ENCODE measurements around the gene ZNF197. TPM values are rescaled to one million over a fixed set of nuclear protein-coding genes. Genes with fewer than 3 reads are reported as not detected.

The ZNF197 gene
- total and polyA plus RNA-seq, 2 of the 4 experiments (the other 2 are of a cell fraction), result 5.0 to 14.9 TPM

GRCh38 chr3:44628716-44629115 is 3.9 kb downstream of the ZNF197 start:
- no peak overlapping the region for H4K5ac ChIP-seq (ENCODE audit: low read depth, low read length)
- no peaks in the 10 kb centered on the region for H3K9me3 ChIP-seq (ENCODE audit: control insufficient read depth, insufficient read depth, low read length)
- no peak overlapping the region for H2BK20ac ChIP-seq (ENCODE audit: low read depth, low read length)
- no peaks in the 10 kb centered on the region; the same call in 1 of the 2 replicates for H4K20me1 ChIP-seq (ENCODE audit: insufficient read depth, low read length)
- no peak overlapping the region for H2BK5ac ChIP-seq (ENCODE audit: low read depth, low read length, poor library complexity, severe bottlenecking)
- H3K9ac ChIP-seq (ENCODE audit: low read depth, low read length), result no peak overlapping the region
- H2BK15ac ChIP-seq (ENCODE audit: low read depth, low read length), result no peak overlapping the region
- H3K23ac ChIP-seq (ENCODE audit: low read depth, low read length), result no peak overlapping the region
- H2AK9ac ChIP-seq (replicated peaks; ENCODE audit: low read depth, low read length, poor library complexity), result no peak overlapping the region
- CTCF ChIA-PET, result no interaction called here
- no peak overlapping the region for H3K27ac ChIP-seq (ENCODE audit: insufficient read depth, low read length)
- intact Hi-C loops (cut with micrococcal nuclease), result loop anchor here (10.0 kb wide), 1 partner anchor 154 kb away; the partner anchor contains the start of gene ZNF445
- H3K4ac ChIP-seq (ENCODE audit: low read depth, low read length), result no peak overlapping the region
- no CpG with 5 or more reads among the region's 2 CpGs for WGBS, 2 experiments (ENCODE audit: extremely low coverage in 2 of 2, insufficient read length in 1 of 2)
- no peaks in the 10 kb centered on the region for H3K4me1 ChIP-seq (ENCODE audit: control insufficient read depth, insufficient read depth, low read length)
- no peak overlapping the region for H4K91ac ChIP-seq (ENCODE audit: insufficient read depth, low read depth, low read length)
- no peaks in the 10 kb centered on the region; the same call in 1 of the 2 replicates for H3K9me1 ChIP-seq (ENCODE audit: insufficient read depth, low read length)
- H4K8ac ChIP-seq (ENCODE audit: low read depth in 2 of 2, low read length in 2 of 2), result no peak overlapping the region
- no peak overlapping the region for H2BK120ac ChIP-seq (ENCODE audit: low read depth, low read length)
- H2AFZ ChIP-seq (replicated peaks; ENCODE audit: low read length, poor library complexity), result no peak overlapping the region
- TF ChIP-seq MXI1 (IDR thresholded peaks at IDR 0.05; ENCODE audit: borderline replicate concordance, low read depth, low read length), result no peak
- TF ChIP-seq, protein P1, sequence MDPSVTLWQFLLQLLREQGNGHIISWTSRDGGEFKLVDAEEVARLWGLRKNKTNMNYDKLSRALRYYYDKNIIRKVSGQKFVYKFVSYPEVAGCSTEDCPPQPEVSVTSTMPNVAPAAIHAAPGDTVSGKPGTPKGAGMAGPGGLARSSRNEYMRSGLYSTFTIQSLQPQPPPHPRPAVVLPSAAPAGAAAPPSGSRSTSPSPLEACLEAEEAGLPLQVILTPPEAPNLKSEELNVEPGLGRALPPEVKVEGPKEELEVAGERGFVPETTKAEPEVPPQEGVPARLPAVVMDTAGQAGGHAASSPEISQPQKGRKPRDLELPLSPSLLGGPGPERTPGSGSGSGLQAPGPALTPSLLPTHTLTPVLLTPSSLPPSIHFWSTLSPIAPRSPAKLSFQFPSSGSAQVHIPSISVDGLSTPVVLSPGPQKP (IDR thresholded peaks at IDR 0.05; ENCODE audit: borderline replicate concordance, low read depth, low read length), result no peak
- TF ChIP-seq RAD21 (IDR thresholded peaks at IDR 0.05; ENCODE audit: low read length), result no peak
- TF ChIP-seq CEBPB (IDR thresholded peaks at IDR 0.05; ENCODE audit: low read depth, low read length), result no peak
- TF ChIP-seq, protein P2, sequence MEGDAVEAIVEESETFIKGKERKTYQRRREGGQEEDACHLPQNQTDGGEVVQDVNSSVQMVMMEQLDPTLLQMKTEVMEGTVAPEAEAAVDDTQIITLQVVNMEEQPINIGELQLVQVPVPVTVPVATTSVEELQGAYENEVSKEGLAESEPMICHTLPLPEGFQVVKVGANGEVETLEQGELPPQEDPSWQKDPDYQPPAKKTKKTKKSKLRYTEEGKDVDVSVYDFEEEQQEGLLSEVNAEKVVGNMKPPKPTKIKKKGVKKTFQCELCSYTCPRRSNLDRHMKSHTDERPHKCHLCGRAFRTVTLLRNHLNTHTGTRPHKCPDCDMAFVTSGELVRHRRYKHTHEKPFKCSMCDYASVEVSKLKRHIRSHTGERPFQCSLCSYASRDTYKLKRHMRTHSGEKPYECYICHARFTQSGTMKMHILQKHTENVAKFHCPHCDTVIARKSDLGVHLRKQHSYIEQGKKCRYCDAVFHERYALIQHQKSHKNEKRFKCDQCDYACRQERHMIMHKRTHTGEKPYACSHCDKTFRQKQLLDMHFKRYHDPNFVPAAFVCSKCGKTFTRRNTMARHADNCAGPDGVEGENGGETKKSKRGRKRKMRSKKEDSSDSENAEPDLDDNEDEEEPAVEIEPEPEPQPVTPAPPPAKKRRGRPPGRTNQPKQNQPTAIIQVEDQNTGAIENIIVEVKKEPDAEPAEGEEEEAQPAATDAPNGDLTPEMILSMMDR (conservative IDR thresholded peaks at IDR 0.05; ENCODE audit: low read depth, low read length), result no peak
- TF ChIP-seq BHLHE40 (IDR thresholded peaks at IDR 0.05; ENCODE audit: low read depth, low read length), result no peak
- no peak for TF ChIP-seq FOS (IDR thresholded peaks at IDR 0.05; ENCODE audit: low read depth, low read length)
- no peak for TF ChIP-seq NFE2L2 (IDR thresholded peaks at IDR 0.05; ENCODE audit: low read depth, low read length)
- TF ChIP-seq POLR2A (IDR thresholded peaks at IDR 0.05; ENCODE audit: low read depth, low read length), result no peak
- TF ChIP-seq USF2 (IDR thresholded peaks at IDR 0.05; ENCODE audit: low read depth, low read length), result no peak
- no TSS peak for BruUV-seq (replicated peaks)
- POLR2A ChIA-PET (ENCODE audit: unreplicated experiment), result no interaction called here
- H3K56ac ChIP-seq (ENCODE audit: extremely low read depth, insufficient read depth, low read length), result no peak overlapping the region
- H3K27me3 ChIP-seq (ENCODE audit: control insufficient read depth, insufficient read depth, low read length), result no peaks in the 10 kb centered on the region
- peaks cover 26% of the 10 kb centered on the region for H3K36me3 ChIP-seq (ENCODE audit: control insufficient read depth, insufficient read depth, low read length)
- no peak overlapping the region for H3K18ac ChIP-seq (ENCODE audit: low read depth, low read length)
- no peak overlapping the region for H2AK5ac ChIP-seq (ENCODE audit: low read depth, low read length)
- peaks cover 32 to 53% of the 10 kb centered on the region in 2 experiments for H3K79me1 ChIP-seq (ENCODE audit: low read depth in 1 of 2, low read length in 2 of 2)
- H3K4me2 ChIP-seq (ENCODE audit: low read depth, low read length), result no peak overlapping the region
- in situ Hi-C loops (cut with MboI; ENCODE audit: low sequenced_read_pairs), result loop anchor here (25.0 kb wide), 1 partner anchor 291 kb away; the partner anchor contains the start of gene TCAIM
- dilution Hi-C loops (cut with HindIII; ENCODE audit: low sequenced_read_pairs, unreplicated experiment), result no loop called here
- DNase-seq (no peak), ATAC-seq (ENCODE audit: low read depth) (no peak)
- no peak overlapping the region for H3K4me3 ChIP-seq (ENCODE audit: insufficient read depth, low read depth, low read length)
- no peak overlapping the region for H3K14ac ChIP-seq (replicated peaks; ENCODE audit: low read depth, low read length)
